ENCODE results near the gene TGIF1.

TGIF1 gene

DNA sequence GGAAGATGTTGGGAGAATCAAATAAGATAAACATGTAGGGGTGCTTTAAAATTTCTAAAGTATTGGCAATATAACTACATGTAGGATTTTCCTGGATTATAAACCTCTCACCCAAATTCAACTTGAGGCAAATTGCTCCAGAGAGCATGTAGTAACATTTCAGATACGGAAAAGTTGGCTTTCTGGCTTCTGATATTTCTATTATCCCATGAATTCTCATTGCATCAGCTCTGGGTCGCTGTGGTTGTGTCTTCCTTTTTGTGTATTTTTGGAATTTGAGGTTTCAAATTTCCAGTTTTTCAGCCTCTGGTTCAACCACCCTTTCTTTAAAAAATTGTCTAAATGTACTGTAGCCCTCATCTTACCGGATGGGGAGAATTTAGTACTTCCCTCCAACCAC is 32.3 kb downstream of the TGIF1 start:
- DNase-seq (ENCODE audit: low read depth in 2 of 2), result no peak

GRCh38 chr18:3485153-3486149 is 35.5 kb downstream of the TGIF1 start:
- DNase-seq (ENCODE audit: low read depth in 2 of 2), result no peak

DNA sequence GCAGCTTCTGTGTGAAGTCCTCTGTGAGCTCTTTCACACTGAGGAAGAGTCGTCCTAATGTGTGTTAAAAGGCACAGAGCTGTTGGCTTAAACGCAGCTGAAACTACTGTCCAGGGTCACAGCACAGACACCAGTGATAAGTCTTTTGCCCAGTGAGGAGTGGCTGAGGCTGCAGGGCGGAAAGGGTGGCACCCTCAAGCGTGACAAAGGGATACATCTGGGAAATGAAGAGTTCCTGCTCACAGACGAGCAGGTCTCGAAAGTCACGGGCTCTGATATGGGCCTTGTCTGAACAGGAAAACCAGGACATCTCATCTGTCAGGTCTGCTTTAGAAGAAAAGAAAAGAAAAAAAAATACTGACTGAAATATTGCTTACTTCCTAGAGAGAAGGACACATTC is 36.5 kb downstream of the TGIF1 start:
- no peak for DNase-seq (ENCODE audit: low read depth in 2 of 2)

DNA sequence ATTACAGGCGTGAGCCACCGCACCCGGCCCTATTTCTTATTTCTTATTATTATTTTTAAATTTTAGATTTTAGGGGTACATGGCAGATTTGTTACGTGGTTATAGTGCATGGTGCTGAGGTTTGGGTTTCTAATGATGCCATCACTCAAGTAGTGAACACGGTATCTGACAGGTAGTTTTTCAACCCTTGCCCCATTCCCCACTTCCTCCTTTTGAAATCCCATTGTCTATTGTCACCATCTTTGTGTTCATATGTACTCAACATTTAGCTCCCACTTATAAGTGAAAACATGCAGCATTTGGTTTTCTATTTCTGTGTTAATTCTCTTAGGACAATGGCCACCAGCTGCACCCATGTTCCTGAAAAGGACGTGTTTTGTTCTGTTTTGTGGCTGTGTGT is 39.5 kb downstream of the TGIF1 start:
- no peak for DNase-seq (ENCODE audit: low read depth in 2 of 2)

- DNase-seq (ENCODE audit: low read depth in 2 of 2), result no peak
Observed at GRCh38 chr18:3491981-3492555, 42.1 kb downstream of the TGIF1 start.

GRCh38 chr18:3492721-3493120 is 42.7 kb downstream of the TGIF1 start:
- no peak for DNase-seq (ENCODE audit: low read depth in 2 of 2)

DNA sequence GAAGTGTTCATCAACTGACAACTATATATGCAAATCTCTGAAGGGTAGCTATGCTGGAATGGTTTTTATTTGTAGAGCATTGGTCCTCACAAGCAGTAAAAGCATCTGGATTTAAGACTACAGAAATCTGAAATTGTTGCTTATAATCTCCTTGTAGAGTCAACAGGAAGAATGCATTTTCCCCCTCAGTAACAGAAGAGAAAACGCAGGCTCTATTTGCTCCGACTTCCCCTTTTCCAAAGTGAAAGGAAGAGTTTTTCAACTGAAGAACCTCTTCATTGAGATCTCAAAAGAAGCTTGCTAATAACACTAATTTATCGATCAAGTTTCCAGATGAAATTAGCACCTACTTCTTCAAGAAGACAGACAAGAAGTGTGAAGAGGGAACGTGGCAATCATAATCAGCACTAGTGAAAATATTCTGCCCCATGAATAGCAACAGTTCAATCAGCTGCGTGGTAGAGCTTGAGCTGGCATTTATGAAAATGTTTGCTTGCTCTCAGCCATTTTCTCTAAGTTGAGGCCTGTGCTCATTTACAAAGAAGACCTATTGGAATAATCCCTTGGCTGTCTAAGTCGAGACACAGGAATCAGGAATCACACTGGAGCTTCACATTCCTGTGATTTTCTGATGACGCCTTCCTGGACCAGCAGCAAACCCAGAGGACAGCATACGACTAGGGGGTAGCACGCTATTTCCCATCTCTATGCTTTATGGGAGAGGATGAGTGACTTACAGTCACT is 43.7 kb downstream of the TGIF1 start:
- no peak for DNase-seq (ENCODE audit: low read depth in 2 of 2)

GRCh38 chr18:3494245-3494526 is 44.2 kb downstream of the TGIF1 start:
- DNase-seq (ENCODE audit: low read depth in 2 of 2), result no peak

- DNase-seq (ENCODE audit: low read depth in 2 of 2), result no peak
Observed at GRCh38 chr18:3494569-3494968, 44.6 kb downstream of the TGIF1 start.

- no peak for DNase-seq (ENCODE audit: low read depth in 2 of 2)
Observed at GRCh38 chr18:3495691-3496430, 45.9 kb downstream of the TGIF1 start.

DNA sequence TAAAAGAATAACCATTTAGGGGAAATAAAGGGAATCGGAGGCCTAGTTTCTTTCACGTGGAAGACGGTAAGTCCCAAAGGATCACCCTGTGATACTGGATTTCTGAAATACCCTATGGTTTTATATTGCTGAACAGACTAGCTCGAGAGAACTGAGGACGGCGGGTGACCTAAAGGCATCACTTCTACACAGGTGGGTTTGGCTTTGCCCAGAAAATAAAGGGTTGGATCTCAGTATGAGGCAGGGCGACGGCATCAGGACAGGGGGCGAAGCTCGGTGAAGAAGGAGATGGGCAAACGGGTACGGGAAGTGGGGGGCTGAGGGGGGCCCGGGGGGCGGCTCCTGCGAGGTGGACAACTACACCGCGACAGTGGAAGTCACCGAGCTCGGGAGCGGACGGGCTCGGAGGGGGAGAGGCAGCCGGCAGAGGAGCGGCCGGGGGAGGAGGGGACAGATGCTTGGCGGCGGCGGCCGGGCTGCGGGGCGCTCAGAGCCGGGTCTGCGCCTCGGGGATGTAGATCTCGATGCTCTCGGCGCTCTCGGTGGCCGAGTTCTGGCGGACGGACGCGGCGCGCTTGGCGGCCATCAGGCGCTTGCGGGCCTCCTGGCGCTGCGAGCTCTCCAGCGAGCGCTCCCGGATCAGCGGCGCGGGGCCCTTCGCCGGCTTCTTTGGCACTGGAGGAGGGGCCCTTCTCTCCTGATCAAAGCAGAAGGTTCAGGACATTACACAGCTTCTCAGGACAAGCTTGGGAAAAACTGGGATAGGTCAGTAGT is 48.9 kb downstream of the TGIF1 start:
- no peak for DNase-seq (ENCODE audit: low read depth in 2 of 2)

DNA sequence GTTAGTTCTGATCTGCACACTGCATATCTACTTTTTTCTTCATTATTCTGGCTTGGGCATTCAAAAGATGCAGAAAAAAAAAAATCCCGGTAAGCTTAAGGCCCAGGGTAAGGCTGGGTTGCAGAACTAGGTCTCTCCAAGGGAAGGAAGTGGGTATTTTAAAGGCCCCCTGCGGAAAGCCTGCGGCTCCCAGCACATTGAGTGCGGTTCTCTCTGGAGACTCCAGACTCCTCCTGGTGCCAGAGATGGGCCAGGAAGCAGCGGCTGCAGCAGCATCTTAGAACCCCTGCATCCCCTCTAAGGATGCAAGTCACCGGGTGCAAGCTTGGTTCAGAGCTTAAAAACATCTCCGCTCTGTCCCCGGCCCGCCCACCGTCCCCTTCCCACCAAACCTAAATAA is 49.5 kb downstream of the TGIF1 start:
- DNase-seq (ENCODE audit: low read depth in 2 of 2), result no peak

DNA sequence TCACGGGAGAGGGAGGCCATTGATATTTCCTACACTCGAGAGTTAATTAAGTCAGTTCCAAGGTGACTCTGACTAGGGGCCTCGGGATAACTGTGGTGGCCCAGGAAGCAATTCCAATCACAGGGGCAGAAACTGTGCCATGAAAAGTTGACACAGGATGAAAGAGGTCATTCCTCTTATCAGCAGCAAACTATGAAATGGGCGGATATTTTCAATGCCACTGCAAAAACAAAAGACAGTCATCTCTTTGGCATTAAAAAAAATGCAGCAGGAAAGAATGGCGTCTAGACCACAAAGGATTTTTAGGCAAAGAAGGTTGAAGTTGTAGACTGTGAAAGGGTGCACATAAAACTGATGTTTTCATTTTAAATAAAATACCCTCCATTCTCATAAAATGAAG is 50.0 kb downstream of the TGIF1 start:
- DNase-seq (ENCODE audit: low read depth in 2 of 2), result no peak

GRCh38 chr18:3502650-3503049 is 52.7 kb downstream of the TGIF1 start:
- no peak for DNase-seq (ENCODE audit: low read depth in 2 of 2)

- no peak for DNase-seq (ENCODE audit: low read depth in 2 of 2)
Observed at GRCh38 chr18:3504637-3505036, 54.7 kb downstream of the TGIF1 start.

GRCh38 chr18:3508576-3509549 is 58.9 kb downstream of the TGIF1 start:
- no peak for DNase-seq (ENCODE audit: low read depth in 2 of 2)
